Liver (tissue), 9 donors: ENCODE measurements around the gene MICU1. TPM values are rescaled to one million over a fixed set of nuclear protein-coding genes. Genes with fewer than 3 reads are reported as not detected.

ENCODE experiments used
- DNase-seq: peaks from one replicate; pipeline ENCODE4 v3.0.0-alpha.2; 2017; ENCODE audit warnings: low spot score
- H3K27ac ChIP-seq, 2 donors: one replicate each; pipeline ENCODE4 v1.7.0; 2013; ENCODE audit warnings: inconsistent platforms in 2 of 2, low read length in 2 of 2, control low read depth in 1 of 2, low read depth in 1 of 2, mild to moderate bottlenecking in 1 of 2
- H3K27me3 ChIP-seq, 4 donors: one replicate each; pipeline versions ENCODE4 v1.6.1 to v1.7.0; 2013; ENCODE audit warnings: low read length in 3 of 4, inconsistent platforms in 1 of 4, mild to moderate bottlenecking in 1 of 4, moderate library complexity in 1 of 4; ENCODE audit not compliant: control insufficient read depth in 4 of 4, insufficient read depth in 4 of 4
- H3K36me3 ChIP-seq, 4 donors: one replicate each; pipeline versions ENCODE4 v1.6.1 to v1.7.0; 2013; ENCODE audit warnings: low read length in 3 of 4, mild to moderate bottlenecking in 3 of 4, low read depth in 1 of 4, moderate library complexity in 1 of 4; ENCODE audit not compliant: control insufficient read depth in 4 of 4, insufficient read depth in 3 of 4
- H3K4me1 ChIP-seq, 4 donors: one replicate each; pipeline versions ENCODE4 v1.6.1 to v1.7.0; 2013; ENCODE audit warnings: low read length in 3 of 4, mild to moderate bottlenecking in 3 of 4, moderate library complexity in 1 of 4; ENCODE audit not compliant: control insufficient read depth in 4 of 4, insufficient read depth in 4 of 4
- H3K4me3 ChIP-seq, 3 donors: one replicate each; pipeline versions ENCODE4 v1.6.1 to v1.7.0; 2013; ENCODE audit warnings: low read length in 3 of 3, control low read depth in 1 of 3, low read depth in 1 of 3, mild to moderate bottlenecking in 1 of 3
- H3K9ac ChIP-seq, 2 donors: one replicate each; pipeline ENCODE4 v1.7.0; 2013; ENCODE audit warnings: low read length in 2 of 2, mild to moderate bottlenecking in 2 of 2, moderate library complexity in 2 of 2, control low read depth in 1 of 2, low read depth in 1 of 2
- H3K9me3 ChIP-seq, 4 donors: one replicate each; pipeline versions ENCODE4 v1.6.1 to v1.7.0; 2013; ENCODE audit warnings: low read length in 3 of 4; ENCODE audit not compliant: control insufficient read depth in 4 of 4
- EGR1 ChIP-seq, 2 donors: IDR thresholded peaks; 2 replicates each; pipeline ENCODE4 v1.6.1; 2016 to 2018; ENCODE audit warnings: antibody characterized with exemption in 2 of 2, low read depth in 2 of 2
- FOXA1 ChIP-seq: IDR thresholded peaks from 2 replicates; pipeline ENCODE4 v1.6.1; 2016; ENCODE audit warnings: antibody characterized with exemption
- FOXA2 ChIP-seq: IDR thresholded peaks from 2 replicates; pipeline ENCODE4 v1.6.1; 2016; ENCODE audit warnings: antibody characterized with exemption
- GABPA ChIP-seq, 2 donors: IDR thresholded peaks in 1 of 2; conservative IDR thresholded peaks in 1 of 2; 2 replicates each; pipeline ENCODE4 v1.6.1; 2016; ENCODE audit warnings: antibody characterized with exemption in 2 of 2, mild to moderate bottlenecking in 1 of 2, moderate library complexity in 1 of 2
- HNF4A ChIP-seq, 2 donors: conservative IDR thresholded peaks; 2 replicates each; pipeline ENCODE4 v1.6.1; 2016; ENCODE audit warnings: antibody characterized with exemption in 2 of 2, mild to moderate bottlenecking in 2 of 2
- HNF4G ChIP-seq: IDR thresholded peaks from 2 replicates; pipeline ENCODE4 v1.6.1; 2016; ENCODE audit warnings: antibody characterized with exemption
- JUND ChIP-seq, 2 donors: IDR thresholded peaks; 2 replicates each; pipeline ENCODE4 v1.6.1; 2016; ENCODE audit warnings: antibody characterized with exemption in 2 of 2
- NR2F2 ChIP-seq: IDR thresholded peaks from 2 replicates; pipeline ENCODE4 v1.6.1; 2016; ENCODE audit warnings: antibody characterized with exemption
- RAD21 ChIP-seq, 2 donors: IDR thresholded peaks; 2 replicates each; pipeline ENCODE4 v1.6.1; 2016; ENCODE audit warnings: antibody characterized with exemption in 2 of 2, mild to moderate bottlenecking in 2 of 2
- RXRA ChIP-seq, 2 donors: IDR thresholded peaks; 2 replicates each; pipeline ENCODE4 v1.6.1; 2017 to 2018; ENCODE audit warnings: antibody characterized with exemption in 2 of 2, mild to moderate bottlenecking in 1 of 2
- SP1 ChIP-seq: IDR thresholded peaks from 2 replicates; pipeline ENCODE4 v1.6.1; 2018; ENCODE audit warnings: antibody characterized with exemption, mild to moderate bottlenecking
- TAF1 ChIP-seq: conservative IDR thresholded peaks from 2 replicates; pipeline ENCODE4 v1.6.1; 2016; ENCODE audit warnings: antibody characterized with exemption, mild to moderate bottlenecking
- YY1 ChIP-seq: IDR thresholded peaks from 2 replicates; pipeline ENCODE4 v1.6.1; 2016; ENCODE audit warnings: antibody characterized with exemption, mild to moderate bottlenecking
- WGBS: extraction: QIAGEN DNeasy Blood & Tissue Kit; methylation state at CpG from one replicate; pipeline ENCODE4 v1.1.7; 2013; 5-methylcytosine and 5-hydroxymethylcytosine counted together
- polyA plus RNA-seq, 2 donors: library from polyadenylated mRNA; stranded (reverse) in 1 of 2; unstranded in 1 of 2; fragments of 200-250 nt in 1 of 2; fragments of >200 nt in 1 of 2; fragmentation: Nextera tagmentation in 1 of 2; extraction: Ambion mirVana in 1 of 2; gene quantifications; one replicate each; pipeline versions ENCODE4 v1.2.1 to v1.2.3, GENCODE V29; 2013 to 2015
- total RNA-seq, 2 donors: library from RNA; depleted of rRNA; stranded (reverse); fragments of >200 nt; gene quantifications; one replicate each; pipeline ENCODE4 v1.2.3, GENCODE V29; 2014
- TF ChIP-seq, protein P1 (sequence below): IDR thresholded peaks from 2 replicates; pipeline ENCODE4 v1.6.1; 2016; ENCODE audit warnings: antibody characterized with exemption, mild to moderate bottlenecking
- TF ChIP-seq, protein P2 (sequence below): IDR thresholded peaks from 2 replicates; pipeline ENCODE4 v1.6.1; 2016; ENCODE audit warnings: antibody characterized with exemption
- TF ChIP-seq, protein P3 (sequence below): IDR thresholded peaks from 2 replicates; pipeline ENCODE4 v1.6.1; 2016; ENCODE audit warnings: antibody characterized with exemption
- TF ChIP-seq, protein P4 (sequence below): IDR thresholded peaks from 2 replicates; pipeline ENCODE4 v1.6.1; 2016; ENCODE audit warnings: antibody characterized with exemption
- TF ChIP-seq, protein P5 (sequence below): fragments of 150-350 bp; IDR thresholded peaks from 2 replicates; pipeline ENCODE4 v1.5.1; 2017; ENCODE audit warnings: improper control_type of control experiment, low read depth, low read length; ENCODE audit not compliant: missing input control
- donor health status: healthy.
- donor health status: healthy.
- donor health status: healthy.
- donor health status: healthy.
- donor health status: healthy.

Gene MICU1
- total and polyA plus RNA-seq, 4 donors: 26.4 to 47.4 (median 32.1) TPM

DNA sequence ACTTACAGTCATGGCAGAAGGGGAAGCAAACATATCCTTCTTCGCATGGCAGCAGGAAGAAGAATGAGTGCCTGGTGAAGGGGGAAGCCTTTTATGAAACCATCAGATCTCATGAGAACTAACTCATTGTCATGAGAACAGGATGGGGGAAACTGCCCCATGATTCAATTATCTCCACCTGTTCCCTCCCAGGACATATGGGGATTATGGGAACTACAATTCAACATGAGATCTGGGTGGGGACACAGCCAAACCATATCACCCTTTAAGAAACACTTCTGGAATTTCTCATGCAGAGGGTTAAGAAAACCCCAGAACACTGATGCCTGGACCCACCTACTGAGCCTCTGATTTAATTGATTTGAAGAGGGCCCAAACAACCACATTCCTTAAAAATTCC is 207.9 kb downstream of the MICU1 start:
- H3K36me3 ChIP-seq: peaks cover 0 to 52% (median 38%) of the 10 kb centered on the region in 4 donors
- DNase-seq: no peak
- 84% methylated on average over 1 of the region's 1 CpG for WGBS

More for the DNA sequence above, 207.9 kb downstream of the MICU1 start:
- Histone ChIP-seq H3K9ac (no peak overlapping the region), H3K27me3 (no peaks in the 10 kb centered on the region), H3K4me1 (no peaks in the 10 kb centered on the region), H3K9me3 (peaks cover 0 to 2% (median 0%) of the 10 kb centered on the region in 4 donors), H3K4me3 (no peak overlapping the region), H3K27ac (no peak overlapping the region)
- TF ChIP-seq, protein P1, sequence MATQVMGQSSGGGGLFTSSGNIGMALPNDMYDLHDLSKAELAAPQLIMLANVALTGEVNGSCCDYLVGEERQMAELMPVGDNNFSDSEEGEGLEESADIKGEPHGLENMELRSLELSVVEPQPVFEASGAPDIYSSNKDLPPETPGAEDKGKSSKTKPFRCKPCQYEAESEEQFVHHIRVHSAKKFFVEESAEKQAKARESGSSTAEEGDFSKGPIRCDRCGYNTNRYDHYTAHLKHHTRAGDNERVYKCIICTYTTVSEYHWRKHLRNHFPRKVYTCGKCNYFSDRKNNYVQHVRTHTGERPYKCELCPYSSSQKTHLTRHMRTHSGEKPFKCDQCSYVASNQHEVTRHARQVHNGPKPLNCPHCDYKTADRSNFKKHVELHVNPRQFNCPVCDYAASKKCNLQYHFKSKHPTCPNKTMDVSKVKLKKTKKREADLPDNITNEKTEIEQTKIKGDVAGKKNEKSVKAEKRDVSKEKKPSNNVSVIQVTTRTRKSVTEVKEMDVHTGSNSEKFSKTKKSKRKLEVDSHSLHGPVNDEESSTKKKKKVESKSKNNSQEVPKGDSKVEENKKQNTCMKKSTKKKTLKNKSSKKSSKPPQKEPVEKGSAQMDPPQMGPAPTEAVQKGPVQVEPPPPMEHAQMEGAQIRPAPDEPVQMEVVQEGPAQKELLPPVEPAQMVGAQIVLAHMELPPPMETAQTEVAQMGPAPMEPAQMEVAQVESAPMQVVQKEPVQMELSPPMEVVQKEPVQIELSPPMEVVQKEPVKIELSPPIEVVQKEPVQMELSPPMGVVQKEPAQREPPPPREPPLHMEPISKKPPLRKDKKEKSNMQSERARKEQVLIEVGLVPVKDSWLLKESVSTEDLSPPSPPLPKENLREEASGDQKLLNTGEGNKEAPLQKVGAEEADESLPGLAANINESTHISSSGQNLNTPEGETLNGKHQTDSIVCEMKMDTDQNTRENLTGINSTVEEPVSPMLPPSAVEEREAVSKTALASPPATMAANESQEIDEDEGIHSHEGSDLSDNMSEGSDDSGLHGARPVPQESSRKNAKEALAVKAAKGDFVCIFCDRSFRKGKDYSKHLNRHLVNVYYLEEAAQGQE: no peak
- TF ChIP-seq TAF1 (no peak), GABPA (IDR thresholded peaks at IDR 0.05 in 1 of 2, conservative IDR thresholded peaks at IDR 0.05 in 1 of 2) (no peak), JUND (IDR thresholded peaks at IDR 0.05) (no peak), RAD21 (IDR thresholded peaks at IDR 0.05) (no peak), HNF4G (no peak), RXRA (IDR thresholded peaks at IDR 0.05) (no peak), YY1 (no peak), HNF4A (conservative IDR thresholded peaks at IDR 0.05) (no peak), EGR1 (IDR thresholded peaks at IDR 0.05; ENCODE audit: low read depth in 2 of 2) (no peak), SP1 (no peak), NR2F2 (no peak), FOXA1 (no peak), FOXA2 (no peak)
- TF ChIP-seq, protein P2, sequence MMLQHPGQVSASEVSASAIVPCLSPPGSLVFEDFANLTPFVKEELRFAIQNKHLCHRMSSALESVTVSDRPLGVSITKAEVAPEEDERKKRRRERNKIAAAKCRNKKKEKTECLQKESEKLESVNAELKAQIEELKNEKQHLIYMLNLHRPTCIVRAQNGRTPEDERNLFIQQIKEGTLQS: no peak
- TF ChIP-seq, protein P3, sequence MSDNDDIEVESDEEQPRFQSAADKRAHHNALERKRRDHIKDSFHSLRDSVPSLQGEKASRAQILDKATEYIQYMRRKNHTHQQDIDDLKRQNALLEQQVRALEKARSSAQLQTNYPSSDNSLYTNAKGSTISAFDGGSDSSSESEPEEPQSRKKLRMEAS: no peak
- TF ChIP-seq, protein P4, sequence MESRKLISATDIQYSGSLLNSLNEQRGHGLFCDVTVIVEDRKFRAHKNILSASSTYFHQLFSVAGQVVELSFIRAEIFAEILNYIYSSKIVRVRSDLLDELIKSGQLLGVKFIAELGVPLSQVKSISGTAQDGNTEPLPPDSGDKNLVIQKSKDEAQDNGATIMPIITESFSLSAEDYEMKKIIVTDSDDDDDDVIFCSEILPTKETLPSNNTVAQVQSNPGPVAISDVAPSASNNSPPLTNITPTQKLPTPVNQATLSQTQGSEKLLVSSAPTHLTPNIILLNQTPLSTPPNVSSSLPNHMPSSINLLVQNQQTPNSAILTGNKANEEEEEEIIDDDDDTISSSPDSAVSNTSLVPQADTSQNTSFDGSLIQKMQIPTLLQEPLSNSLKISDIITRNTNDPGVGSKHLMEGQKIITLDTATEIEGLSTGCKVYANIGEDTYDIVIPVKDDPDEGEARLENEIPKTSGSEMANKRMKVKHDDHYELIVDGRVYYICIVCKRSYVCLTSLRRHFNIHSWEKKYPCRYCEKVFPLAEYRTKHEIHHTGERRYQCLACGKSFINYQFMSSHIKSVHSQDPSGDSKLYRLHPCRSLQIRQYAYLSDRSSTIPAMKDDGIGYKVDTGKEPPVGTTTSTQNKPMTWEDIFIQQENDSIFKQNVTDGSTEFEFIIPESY: no peak
- TF ChIP-seq, protein P5, sequence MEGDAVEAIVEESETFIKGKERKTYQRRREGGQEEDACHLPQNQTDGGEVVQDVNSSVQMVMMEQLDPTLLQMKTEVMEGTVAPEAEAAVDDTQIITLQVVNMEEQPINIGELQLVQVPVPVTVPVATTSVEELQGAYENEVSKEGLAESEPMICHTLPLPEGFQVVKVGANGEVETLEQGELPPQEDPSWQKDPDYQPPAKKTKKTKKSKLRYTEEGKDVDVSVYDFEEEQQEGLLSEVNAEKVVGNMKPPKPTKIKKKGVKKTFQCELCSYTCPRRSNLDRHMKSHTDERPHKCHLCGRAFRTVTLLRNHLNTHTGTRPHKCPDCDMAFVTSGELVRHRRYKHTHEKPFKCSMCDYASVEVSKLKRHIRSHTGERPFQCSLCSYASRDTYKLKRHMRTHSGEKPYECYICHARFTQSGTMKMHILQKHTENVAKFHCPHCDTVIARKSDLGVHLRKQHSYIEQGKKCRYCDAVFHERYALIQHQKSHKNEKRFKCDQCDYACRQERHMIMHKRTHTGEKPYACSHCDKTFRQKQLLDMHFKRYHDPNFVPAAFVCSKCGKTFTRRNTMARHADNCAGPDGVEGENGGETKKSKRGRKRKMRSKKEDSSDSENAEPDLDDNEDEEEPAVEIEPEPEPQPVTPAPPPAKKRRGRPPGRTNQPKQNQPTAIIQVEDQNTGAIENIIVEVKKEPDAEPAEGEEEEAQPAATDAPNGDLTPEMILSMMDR: no peak
